AG04449 (cell line): Measurements from ENCODE around the gene MTG2.

Source experiments
- CTCF ChIA-PET: fragments of 350-600 bp; formaldehyde crosslinking; extraction: SDS; loops from one replicate; lab custom pipeline; 2021; ENCODE audit warnings: antibody characterized with exemption; lab: Yijun Ruan, JAX
- POLR2A ChIA-PET: fragments of 400-600, 350-600 bp; formaldehyde crosslinking; extraction: SDS; loops from one replicate; lab custom pipeline; 2020; ENCODE audit warnings: antibody characterized with exemption, inconsistent platforms; lab: Yijun Ruan, JAX
- DNase-seq: peaks from one replicate; pipeline ENCODE4 v3.0.0-alpha.2; 2010; ENCODE audit warnings: low read depth, low spot score
- H3K4me3 ChIP-seq: 2 replicates; pipeline ENCODE4 v1.5.1; 2011; ENCODE audit warnings: low read depth, mild to moderate bottlenecking, control low read depth, low read length
- TF ChIP-seq, protein P1 (sequence below): IDR thresholded peaks from one replicate; pipeline ENCODE4 v1.5.1; 2011; ENCODE audit warnings: mild to moderate bottlenecking, moderate library complexity, low read length, control low read depth, inconsistent platforms; ENCODE audit not compliant: insufficient read depth; ENCODE audit errors: missing control alignments

The MTG2 gene

DNA sequence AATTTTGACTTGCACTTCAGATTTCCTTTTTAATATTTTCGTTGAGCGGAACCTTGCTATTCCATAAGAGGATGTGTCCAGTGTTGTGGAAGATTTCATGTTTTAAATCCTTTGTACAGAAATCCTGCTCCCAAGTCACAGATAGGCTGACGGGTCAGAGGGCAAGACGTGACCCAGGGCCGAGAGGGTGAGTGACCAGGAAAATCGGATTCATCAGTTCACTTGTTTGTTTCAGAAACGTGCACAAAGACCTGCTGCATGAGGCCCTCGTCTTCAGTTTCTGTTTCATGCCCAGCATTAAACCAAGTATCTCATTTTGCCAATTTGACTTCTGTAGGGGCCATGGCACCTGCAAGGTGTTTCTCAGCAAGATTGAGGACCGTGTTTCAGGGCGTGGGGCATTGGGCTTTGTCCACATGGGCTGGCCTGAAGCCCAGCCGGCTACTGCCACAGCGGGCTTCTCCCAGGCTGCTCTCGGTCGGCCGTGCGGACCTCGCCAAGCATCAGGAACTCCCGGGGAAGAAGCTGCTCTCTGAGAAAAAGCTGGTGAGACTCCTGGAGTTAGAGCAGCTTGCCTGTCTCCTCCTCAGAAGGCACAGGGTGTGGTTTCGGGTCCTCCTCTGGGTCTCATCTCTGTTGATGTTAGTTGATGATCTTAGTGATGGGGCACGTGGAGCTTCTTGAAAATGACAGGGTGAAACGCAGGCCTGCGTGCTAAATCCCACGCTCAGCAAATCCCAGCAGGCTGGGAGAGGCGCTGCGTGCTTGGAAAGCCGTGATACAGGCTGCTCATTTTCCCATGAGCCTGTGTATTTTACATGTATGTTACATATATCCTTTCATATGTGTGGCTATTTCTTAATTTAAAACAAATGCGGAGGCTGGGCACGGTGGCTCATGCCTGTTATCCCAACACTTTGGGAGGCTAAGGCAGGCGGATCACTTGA is 10.5 kb downstream of the MTG2 start:
- ChIA-PET POLR2A (no interaction called here), CTCF (no interaction called here)
- no peak for DNase-seq
- H3K4me3 ChIP-seq, result no peak overlapping the region
- TF ChIP-seq, protein P1, sequence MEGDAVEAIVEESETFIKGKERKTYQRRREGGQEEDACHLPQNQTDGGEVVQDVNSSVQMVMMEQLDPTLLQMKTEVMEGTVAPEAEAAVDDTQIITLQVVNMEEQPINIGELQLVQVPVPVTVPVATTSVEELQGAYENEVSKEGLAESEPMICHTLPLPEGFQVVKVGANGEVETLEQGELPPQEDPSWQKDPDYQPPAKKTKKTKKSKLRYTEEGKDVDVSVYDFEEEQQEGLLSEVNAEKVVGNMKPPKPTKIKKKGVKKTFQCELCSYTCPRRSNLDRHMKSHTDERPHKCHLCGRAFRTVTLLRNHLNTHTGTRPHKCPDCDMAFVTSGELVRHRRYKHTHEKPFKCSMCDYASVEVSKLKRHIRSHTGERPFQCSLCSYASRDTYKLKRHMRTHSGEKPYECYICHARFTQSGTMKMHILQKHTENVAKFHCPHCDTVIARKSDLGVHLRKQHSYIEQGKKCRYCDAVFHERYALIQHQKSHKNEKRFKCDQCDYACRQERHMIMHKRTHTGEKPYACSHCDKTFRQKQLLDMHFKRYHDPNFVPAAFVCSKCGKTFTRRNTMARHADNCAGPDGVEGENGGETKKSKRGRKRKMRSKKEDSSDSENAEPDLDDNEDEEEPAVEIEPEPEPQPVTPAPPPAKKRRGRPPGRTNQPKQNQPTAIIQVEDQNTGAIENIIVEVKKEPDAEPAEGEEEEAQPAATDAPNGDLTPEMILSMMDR, result no peak

DNA sequence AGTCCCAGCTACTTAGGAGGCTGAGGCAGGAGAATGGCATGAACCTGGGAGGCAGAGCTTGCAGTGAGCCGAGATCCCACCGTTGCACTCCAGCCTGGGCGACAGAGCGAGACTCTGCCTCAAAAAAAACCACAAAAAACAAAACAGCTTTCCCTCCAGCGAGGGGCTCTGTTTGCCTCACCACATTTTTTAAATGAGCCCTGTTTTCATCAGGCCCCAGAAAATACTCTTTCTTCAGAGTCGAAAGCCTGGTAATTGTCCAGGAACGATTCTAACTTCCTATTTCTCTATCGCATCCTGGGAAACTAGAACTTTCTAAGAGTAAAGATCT is 12.2 kb downstream of the MTG2 start:
- POLR2A ChIA-PET, result no interaction called here
- CTCF ChIA-PET, result interaction anchor here (1.0 kb wide), 1 partner anchor 184 kb away, joined by 3 read pairs; no protein-coding TSS in a partner anchor
- TF ChIP-seq, protein P1, result no peak
- H3K4me3 ChIP-seq, result no peak overlapping the region
- no peak for DNase-seq

- H3K4me3 ChIP-seq, result no peak overlapping the region
- CTCF ChIA-PET, result interaction anchor here (1.0 kb wide), 1 partner anchor 185 kb away, joined by 3 read pairs; no protein-coding TSS in a partner anchor
- TF ChIP-seq, protein P1, result no peak
- POLR2A ChIA-PET, result no interaction called here
- DNase-seq, result no peak
Measured at GRCh38 chr20:62195736-62196135, 12.9 kb downstream of the MTG2 start.

DNA sequence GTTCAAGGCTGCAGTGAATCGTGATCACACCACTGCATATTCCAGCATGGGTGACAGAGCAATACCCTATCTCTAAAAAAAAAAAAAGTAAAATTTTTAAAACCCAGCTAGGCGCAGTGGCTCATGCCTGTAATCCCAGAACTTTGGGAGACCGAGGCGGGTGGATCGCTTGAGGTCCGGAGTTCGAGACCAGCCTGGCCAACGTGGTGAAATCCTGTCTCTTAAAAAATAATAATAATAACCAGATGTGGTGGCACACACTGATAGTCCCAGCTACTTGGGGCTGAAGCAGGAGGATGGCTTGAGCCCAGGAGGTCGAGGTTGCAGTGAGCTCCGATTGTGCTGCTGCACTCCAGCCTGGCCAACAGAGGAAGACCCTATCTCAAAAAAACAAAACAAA is 13.5 kb downstream of the MTG2 start:
- DNase-seq, result no peak
- H3K4me3 ChIP-seq, result no peak overlapping the region
- TF ChIP-seq, protein P1, result no peak
- ChIA-PET CTCF (no interaction called here), POLR2A (no interaction called here)

DNA sequence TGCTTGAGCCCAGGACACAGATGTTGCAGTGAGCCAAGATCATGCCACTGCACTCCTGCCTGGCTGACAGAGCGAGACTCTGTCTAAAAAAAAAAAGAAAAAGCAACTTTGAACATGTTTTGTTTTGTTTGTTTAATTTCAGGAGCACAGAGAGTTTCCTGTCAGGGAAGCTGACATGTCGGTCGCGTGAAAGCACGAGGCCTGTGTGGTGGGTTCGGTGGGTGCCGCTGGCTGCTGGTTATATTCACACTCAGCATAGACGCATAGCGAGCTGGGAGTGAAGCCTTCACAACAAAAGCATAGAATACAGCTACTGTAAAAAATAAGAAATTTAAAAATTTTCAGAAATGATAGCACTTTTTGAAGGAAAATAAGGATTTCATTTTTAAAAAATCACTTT is 14.5 kb downstream of the MTG2 start:
- POLR2A ChIA-PET, result no interaction called here

GRCh38 chr20:62197801-62198200 is 15.0 kb downstream of the MTG2 start:
- no peak for DNase-seq
- POLR2A ChIA-PET, result interaction anchor here (0.9 kb wide), 1 partner anchor 12 kb away, joined by 3 read pairs; no protein-coding TSS in a partner anchor
- H3K4me3 ChIP-seq, result no peak overlapping the region
- TF ChIP-seq, protein P1, result no peak
- CTCF ChIA-PET, result no interaction called here

More for the DNA sequence above, 14.5 kb downstream of the MTG2 start:
- TF ChIP-seq, protein P1, result no peak
- no peak for DNase-seq
- no peak overlapping the region for H3K4me3 ChIP-seq
- CTCF ChIA-PET, result no interaction called here
